HG02870 (cell line): ENCODE data around the gene ARHGAP30.
"Not testable (repeated sequence)": the region's sequence is repeated elsewhere in the genome, so short reads cannot be mapped to it uniquely, and the experiment has no call there.

ENCODE experiments used
- ATAC-seq: cut with Tn5 transposase; IDR thresholded peaks from one replicate; pipeline ENCODE4 v1.9.1; 2021; ENCODE audit warnings: mild to moderate bottlenecking, moderate library complexity; ENCODE audit not compliant: unreplicated experiment

The ARHGAP30 gene

GRCh38 chr1:161073474-161074121 lies 3.9 kb upstream of the ARHGAP30 start:
- ATAC-seq, result no peak

DNA sequence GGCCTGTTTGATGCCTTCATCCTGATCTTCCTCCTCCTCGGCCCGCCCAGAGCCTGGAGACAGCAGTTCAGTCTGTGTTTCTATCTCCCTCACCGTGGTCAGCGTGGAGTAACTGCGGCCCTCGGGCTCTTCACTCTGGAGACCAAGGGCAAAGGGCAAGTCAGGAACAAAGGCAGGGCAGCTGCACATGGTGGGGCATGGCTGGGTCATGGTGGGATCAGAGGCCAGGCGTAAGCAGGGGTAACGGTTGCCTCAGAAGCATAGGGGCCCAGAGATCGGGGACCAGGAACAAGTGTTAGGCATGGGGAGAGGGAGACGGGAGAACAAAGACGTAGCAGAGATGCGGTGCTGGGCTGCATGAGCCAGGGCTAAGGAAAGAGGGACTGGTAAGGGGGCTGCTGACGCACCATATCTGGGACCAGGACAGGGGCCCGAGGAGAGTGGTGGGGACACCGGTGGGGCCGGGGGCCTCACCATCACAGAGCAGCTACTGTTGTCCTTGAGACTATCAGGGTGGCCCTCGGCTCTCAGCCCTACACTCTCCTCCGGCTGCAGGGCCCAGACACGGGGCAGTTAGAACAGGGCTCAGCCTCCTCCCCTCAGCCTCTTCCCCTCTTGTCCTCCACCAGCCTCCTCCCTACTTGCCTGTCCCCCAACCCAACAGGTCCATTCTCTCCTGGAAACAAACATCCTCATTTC lies 3.2 kb upstream of the ARHGAP30 start:
- ATAC-seq, result no peak

GRCh38 chr1:161071886-161072371 lies 2.2 kb upstream of the ARHGAP30 start:
- ATAC-seq, result no peak

DNA sequence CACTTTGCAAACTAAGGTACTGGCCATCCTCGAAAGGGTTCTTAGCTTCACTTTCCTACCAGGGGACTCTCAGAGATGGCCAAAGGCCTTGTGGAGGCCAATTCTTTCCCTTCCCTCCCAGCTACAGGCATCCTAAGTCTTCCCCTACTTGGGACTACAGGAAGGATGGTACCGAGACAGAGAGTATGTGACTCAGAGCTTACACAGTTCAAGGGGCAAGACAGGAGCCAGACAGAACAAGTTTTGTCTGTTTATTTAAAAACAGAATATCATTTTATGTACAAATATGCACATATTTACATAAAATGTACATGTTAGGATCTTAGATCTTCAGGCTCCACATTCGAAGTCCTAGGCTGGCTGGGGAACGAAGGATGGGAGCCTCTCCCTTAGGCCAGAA lies 1.1 kb upstream of the ARHGAP30 start:
- ATAC-seq, result no peak

GRCh38 chr1:161069241-161069640 lies 450 bp downstream of the ARHGAP30 start:
- ATAC-seq, result no peak

DNA sequence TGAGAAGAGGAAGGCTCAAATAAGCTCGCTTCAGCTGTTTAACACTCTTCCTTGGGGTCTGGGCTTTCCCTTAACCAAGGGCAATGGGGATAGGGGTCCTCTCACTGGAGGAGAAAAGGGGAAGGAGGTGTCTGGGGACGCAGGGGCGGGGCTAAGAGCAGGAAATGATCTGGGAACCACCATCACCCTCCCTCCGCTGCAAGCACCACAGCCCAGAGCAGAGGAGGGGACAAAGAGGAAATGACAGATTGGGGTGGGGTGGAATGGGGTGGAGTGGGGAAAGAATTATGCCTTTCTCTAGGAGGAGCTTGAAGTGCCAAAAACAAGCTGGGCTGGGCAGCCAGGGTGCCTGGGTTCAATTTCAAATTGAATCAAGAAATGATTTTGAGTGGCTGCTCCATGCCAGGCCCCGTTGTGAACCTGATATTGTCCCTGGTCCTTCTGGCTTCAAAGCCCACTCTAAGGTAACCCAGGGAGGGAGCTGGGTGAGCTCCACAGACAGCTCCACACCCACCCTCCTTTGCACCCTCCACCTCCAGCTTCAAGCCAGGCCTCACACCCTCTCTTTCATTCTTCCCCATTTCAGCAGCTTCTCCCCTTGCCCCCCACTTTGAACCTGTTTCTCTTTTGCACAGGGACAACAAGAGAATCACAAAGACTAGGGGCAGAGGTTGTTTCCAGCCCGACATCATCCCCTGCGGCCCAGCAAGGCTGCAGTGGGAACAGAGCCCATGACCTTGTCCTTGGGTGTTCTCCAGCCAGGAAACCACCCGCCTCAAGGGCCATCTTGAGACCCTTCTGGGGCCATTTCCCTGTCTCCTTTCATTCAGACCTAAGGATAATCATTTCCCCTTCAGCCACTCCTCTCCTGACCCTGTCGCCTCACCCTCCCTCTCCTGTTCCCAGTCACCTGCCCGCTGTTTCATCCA lies 1.1 kb downstream of the ARHGAP30 start:
- ATAC-seq, result peak; percentile 56

DNA sequence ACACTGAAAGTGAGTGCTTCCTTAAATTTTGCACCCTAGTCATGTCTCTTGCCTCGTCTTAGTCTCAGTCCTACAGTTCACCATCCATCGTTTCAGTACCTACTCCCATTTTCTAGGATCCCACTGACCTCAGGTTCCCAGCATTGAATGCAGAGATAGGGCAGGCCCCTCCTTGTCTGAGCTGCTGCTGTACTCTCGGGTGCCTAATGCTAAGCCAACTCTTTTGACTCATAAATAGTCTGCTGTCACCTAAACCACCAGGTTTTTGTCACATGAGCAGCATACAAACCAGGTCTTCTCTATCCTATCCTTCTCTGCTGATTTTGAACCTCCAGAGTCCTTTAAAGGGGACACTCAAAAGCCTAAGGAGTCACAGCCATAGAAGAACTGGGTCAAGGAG lies 3.0 kb downstream of the ARHGAP30 start:
- no peak for ATAC-seq

DNA sequence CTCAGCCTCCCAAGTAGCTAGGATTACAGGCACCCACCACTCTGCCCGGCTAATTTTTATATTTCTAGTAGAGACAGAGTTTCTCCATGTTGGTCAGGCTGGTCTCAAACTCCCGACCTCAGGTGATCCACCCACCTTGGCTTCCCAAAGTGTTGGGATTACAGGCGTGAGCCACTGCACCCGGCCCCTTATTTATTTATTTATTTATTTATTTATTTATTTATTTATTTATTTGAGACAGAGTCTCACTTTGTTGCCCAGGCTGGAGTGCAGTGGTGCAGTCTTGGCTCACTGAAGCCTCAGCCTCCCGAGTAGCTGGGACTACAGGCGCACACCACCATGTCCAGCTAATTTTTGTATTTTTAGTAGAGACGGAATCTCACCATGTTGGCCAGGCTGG lies 4.0 kb downstream of the ARHGAP30 start:
- ATAC-seq, result not testable (repeated sequence)

DNA sequence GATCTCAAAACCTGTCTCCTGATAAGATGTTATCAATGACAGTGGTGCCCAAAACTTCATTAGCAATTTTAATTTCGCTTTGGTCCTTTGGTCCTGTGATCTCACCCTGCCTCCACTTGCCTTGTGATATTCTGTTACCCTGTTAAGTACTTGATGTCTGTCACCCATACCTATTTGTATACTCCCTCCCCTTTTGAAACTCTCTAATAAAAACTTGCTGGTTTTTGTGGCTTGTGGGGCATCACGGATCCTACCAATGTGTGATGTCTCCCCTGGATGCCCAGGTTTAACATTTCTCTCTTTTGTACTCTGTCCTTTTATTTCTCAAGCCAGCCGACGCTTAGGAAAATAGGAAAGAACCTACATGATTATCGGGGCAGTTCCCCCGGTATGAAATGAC lies 5.8 kb downstream of the ARHGAP30 start:
- not testable (repeated sequence) for ATAC-seq

GRCh38 chr1:161061419-161061818 lies 8.3 kb downstream of the ARHGAP30 start:
- ATAC-seq, result no peak

DNA sequence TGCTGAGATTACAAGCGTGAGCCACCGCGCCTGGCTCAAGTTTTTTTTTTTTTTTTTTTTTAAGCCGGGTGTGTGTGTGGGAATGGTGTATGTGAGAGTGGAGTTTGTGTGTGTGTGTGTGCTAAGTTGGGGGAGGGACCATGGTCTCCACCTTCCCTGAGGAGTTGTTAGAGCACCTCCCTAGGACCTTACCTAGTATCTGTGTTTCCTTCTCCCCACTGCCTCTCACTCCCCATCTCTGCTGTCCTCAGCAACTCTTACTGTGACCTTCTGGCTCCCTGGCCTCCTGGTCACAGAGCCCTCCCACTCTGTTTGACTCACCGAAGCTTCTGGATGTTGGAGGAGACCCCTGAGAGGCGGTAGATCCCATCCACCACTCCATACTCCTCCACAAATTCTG lies 10.4 kb downstream of the ARHGAP30 start:
- ATAC-seq, result no peak

GRCh38 chr1:161054805-161055204 lies 14.9 kb downstream of the ARHGAP30 start:
- ATAC-seq, result no peak

DNA sequence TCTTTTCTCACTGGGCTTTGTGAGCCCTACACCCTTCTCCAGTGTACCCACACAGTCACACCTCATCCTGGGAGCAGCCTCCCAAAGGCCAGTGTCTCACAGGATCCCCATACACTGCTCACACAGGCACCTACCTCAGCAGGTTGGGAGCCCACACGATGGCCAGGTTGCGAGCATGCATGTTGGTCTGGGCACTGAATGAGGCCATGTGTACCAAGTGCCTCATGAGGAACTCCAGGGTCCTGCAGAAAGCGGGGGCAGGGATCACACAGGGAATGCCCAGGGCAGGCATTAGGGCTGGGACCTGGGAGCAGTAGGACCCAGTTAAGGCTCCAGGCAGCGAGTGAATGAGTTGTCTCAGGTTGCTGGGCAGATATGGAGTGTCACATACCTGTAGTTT lies 15.5 kb downstream of the ARHGAP30 start:
- ATAC-seq, result no peak

- no peak for ATAC-seq
These were observed 16.8 kb downstream of the ARHGAP30 start for GRCh38 chr1:161052899-161053298.

- no peak for ATAC-seq
These were observed 18.5 kb downstream of the ARHGAP30 start for GRCh38 chr1:161051219-161051618.

- no peak for ATAC-seq
These were observed 20.6 kb downstream of the ARHGAP30 start for GRCh38 chr1:161048949-161049722.

- no peak for ATAC-seq
These were observed 22.0 kb downstream of the ARHGAP30 start for GRCh38 chr1:161047436-161048420.

- peak; percentile 37 for ATAC-seq
These were observed 23.0 kb downstream of the ARHGAP30 start for GRCh38 chr1:161046605-161047228.
